Gastrocnemius medialis (tissue), 4 donors: ENCODE measurements around the gene C9orf43.

ENCODE experiments used
- POLR2A ChIP-seq, 2 donors: fragments of 450-650 bp; IDR thresholded peaks; one replicate each; pipeline ENCODE4 v1.6.1; 2017; ENCODE audit warnings: antibody characterized with exemption in 2 of 2, mild to moderate bottlenecking in 2 of 2, moderate library complexity in 2 of 2
- TF ChIP-seq, protein P1 (sequence below), 5 experiments: fragments of 450-650 bp in 3 of 5; fragments of 200-600 bp in 2 of 5; sonication (generic) in 2 of 5; IDR thresholded peaks in 4 of 5; conservative IDR thresholded peaks in 1 of 5; 1 replicate in 4 of 5; 2 replicates in 1 of 5; pipeline ENCODE4 v1.5.1; 2016 to 2019; ENCODE audit warnings: antibody characterized with exemption in 5 of 5, mild to moderate bottlenecking in 3 of 5, moderate library complexity in 3 of 5

DNA sequence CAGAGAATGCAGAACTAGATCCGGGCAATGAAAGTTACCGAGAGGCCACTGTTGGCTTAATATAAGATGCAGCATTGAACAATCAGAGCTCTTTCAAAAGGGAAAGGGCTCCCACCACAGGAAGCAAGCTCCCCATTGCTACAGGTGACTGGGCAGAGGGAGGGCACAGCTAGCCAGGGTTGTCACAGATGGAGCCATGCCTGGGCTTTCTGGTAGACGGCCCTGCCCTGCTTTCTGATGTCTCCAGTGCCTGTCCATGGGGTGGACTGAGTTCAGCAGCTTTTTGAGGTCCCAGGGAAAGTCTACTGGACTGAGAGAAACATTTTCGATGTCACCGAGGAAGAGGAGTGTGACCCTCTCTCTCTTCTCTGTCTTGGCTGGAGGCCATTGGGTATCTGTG lies 67.1 kb downstream of the C9orf43 start:
- no peak for TF ChIP-seq POLR2A (IDR thresholded peaks at IDR 0.05)
- TF ChIP-seq, protein P1, sequence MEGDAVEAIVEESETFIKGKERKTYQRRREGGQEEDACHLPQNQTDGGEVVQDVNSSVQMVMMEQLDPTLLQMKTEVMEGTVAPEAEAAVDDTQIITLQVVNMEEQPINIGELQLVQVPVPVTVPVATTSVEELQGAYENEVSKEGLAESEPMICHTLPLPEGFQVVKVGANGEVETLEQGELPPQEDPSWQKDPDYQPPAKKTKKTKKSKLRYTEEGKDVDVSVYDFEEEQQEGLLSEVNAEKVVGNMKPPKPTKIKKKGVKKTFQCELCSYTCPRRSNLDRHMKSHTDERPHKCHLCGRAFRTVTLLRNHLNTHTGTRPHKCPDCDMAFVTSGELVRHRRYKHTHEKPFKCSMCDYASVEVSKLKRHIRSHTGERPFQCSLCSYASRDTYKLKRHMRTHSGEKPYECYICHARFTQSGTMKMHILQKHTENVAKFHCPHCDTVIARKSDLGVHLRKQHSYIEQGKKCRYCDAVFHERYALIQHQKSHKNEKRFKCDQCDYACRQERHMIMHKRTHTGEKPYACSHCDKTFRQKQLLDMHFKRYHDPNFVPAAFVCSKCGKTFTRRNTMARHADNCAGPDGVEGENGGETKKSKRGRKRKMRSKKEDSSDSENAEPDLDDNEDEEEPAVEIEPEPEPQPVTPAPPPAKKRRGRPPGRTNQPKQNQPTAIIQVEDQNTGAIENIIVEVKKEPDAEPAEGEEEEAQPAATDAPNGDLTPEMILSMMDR (IDR thresholded peaks at IDR 0.05 in 4 of 5, conservative IDR thresholded peaks at IDR 0.05 in 1 of 5), result no peak
